ENCODE data around the gene DPP3. TPM values are rescaled to one million over a fixed set of nuclear protein-coding genes. Genes with fewer than 3 reads are reported as not detected.

DPP3 gene
- polyA plus RNA-seq, 3 donors = 22.4 to 37.0 (median 26.7) TPM

- Histone ChIP-seq H3K4me2 (replicated peaks; ENCODE audit: extremely low read depth, low read length, poor library complexity, severe bottlenecking) (no peak overlapping the region), H3K9me3 (replicated peaks in 1 of 2; ENCODE audit: control insufficient read depth in 1 of 2, insufficient read depth in 1 of 2, low read length in 2 of 2) (no peaks in the 10 kb centered on the region), H3K4me3 (replicated peaks in 1 of 3; ENCODE audit: low read depth in 2 of 3, low read length in 3 of 3) (no peak overlapping the region), H2AFZ (ENCODE audit: insufficient read depth, low read depth, low read length, poor library complexity, severe bottlenecking) (no peak overlapping the region), H4K20me1 (ENCODE audit: insufficient read depth, low read length) (no peaks in the 10 kb centered on the region), H3K27me3 (ENCODE audit: control insufficient read depth in 2 of 2, insufficient read depth in 2 of 2, low read length in 2 of 2) (peaks cover 0 to 18% of the 10 kb centered on the region in 2 donors), H3K9ac (ENCODE audit: insufficient read depth, low read length, poor library complexity, severe bottlenecking) (no peak overlapping the region), H3K79me2 (ENCODE audit: insufficient read depth, low read length) (peaks cover 11% of the 10 kb centered on the region), H3K4me1 (ENCODE audit: control insufficient read depth in 1 of 2, insufficient read depth in 2 of 2, low read length in 2 of 2) (peaks cover 30 to 38% of the 10 kb centered on the region in 2 donors), H3K27ac (ENCODE audit: low read depth in 1 of 2, low read length in 2 of 2) (no peak overlapping the region), H3K36me3 (replicated peaks in 1 of 2; ENCODE audit: control insufficient read depth in 1 of 2, insufficient read depth in 2 of 2, low read length in 2 of 2) (no peaks in the 10 kb centered on the region)
- 80% methylated on average over 11 of the region's 11 CpGs for WGBS (ENCODE audit: insufficient coverage)
- peaks cover 27% of the 10 kb centered on the region for H3K4me1 Mint-ChIP-seq
- peaks cover 0 to 2% (median 0%) of the 10 kb centered on the region in 7 donors for H3K9me3 Mint-ChIP-seq
- DNase-seq = no peak
- no peak overlapping the region for H3K4me3 Mint-ChIP-seq
- peaks cover 4 to 5% of the 10 kb centered on the region in 2 donors for H3K36me3 Mint-ChIP-seq
- intact Hi-C loops (cut with micrococcal nuclease) = no loop called here
- peaks cover 14 to 33% (median 23%) of the 10 kb centered on the region in 3 donors for H3K27me3 Mint-ChIP-seq (ENCODE audit: low read depth in 3 of 3)
- no peak for TF ChIP-seq CTCF (IDR thresholded peaks at IDR 0.05)
- H3K27ac Mint-ChIP-seq = no peak overlapping the region
Observed at GRCh38 chr11:66548041-66548440, 67.8 kb downstream of the DPP3 start.

GRCh38 chr11:66548774-66549630, 68.8 kb downstream of the DPP3 start:
- WGBS (ENCODE audit: insufficient coverage) = 70% methylated on average over 9 of the region's 16 CpGs
- H3K9me3 ChIP-seq (replicated peaks in 1 of 2; ENCODE audit: control insufficient read depth in 1 of 2, insufficient read depth in 1 of 2, low read length in 2 of 2) = no peaks in the 10 kb centered on the region
- Mint-ChIP-seq H3K27ac (no peak overlapping the region), H3K4me3 (peak overlapping the region in 1 of 2 donors; percentile 0), H3K27me3 (ENCODE audit: low read depth in 3 of 3) (peaks cover 16 to 34% (median 23%) of the 10 kb centered on the region in 3 donors), H3K9me3 (peaks cover 0 to 2% (median 0%) of the 10 kb centered on the region in 7 donors), H3K36me3 (no peaks in the 10 kb centered on the region), H3K4me1 (peaks cover 18% of the 10 kb centered on the region)
- no peak for DNase-seq
- H3K4me2 ChIP-seq (replicated peaks; ENCODE audit: extremely low read depth, low read length, poor library complexity, severe bottlenecking) = no peak overlapping the region
- H3K27ac ChIP-seq (ENCODE audit: low read depth in 1 of 2, low read length in 2 of 2) = no peak overlapping the region
- peaks cover 11% of the 10 kb centered on the region for H3K79me2 ChIP-seq (ENCODE audit: insufficient read depth, low read length)
- intact Hi-C loops (cut with micrococcal nuclease) = no loop called here
- no peaks in the 10 kb centered on the region for H4K20me1 ChIP-seq (ENCODE audit: insufficient read depth, low read length)
- no peak overlapping the region for H3K4me3 ChIP-seq (replicated peaks in 1 of 3; ENCODE audit: low read depth in 2 of 3, low read length in 3 of 3)
- no peak overlapping the region for H3K9ac ChIP-seq (ENCODE audit: insufficient read depth, low read length, poor library complexity, severe bottlenecking)
- H3K27me3 ChIP-seq (ENCODE audit: control insufficient read depth in 2 of 2, insufficient read depth in 2 of 2, low read length in 2 of 2) = peaks cover 0 to 18% of the 10 kb centered on the region in 2 donors
- H2AFZ ChIP-seq (ENCODE audit: insufficient read depth, low read depth, low read length, poor library complexity, severe bottlenecking) = no peak overlapping the region
- no peaks in the 10 kb centered on the region for H3K36me3 ChIP-seq (replicated peaks in 1 of 2; ENCODE audit: control insufficient read depth in 1 of 2, insufficient read depth in 2 of 2, low read length in 2 of 2)
- TF ChIP-seq CTCF (IDR thresholded peaks at IDR 0.05) = no peak
- H3K4me1 ChIP-seq (ENCODE audit: control insufficient read depth in 1 of 2, insufficient read depth in 2 of 2, low read length in 2 of 2) = peaks cover 24 to 28% of the 10 kb centered on the region in 2 donors

All from CD14-positive monocyte (primary cell).